Fibroblast of the aortic adventitia (primary cell): ENCODE results near the gene PTPRG. TPM values are rescaled to one million over a fixed set of nuclear protein-coding genes. Genes with fewer than 3 reads are reported as not detected.
A peak's percentile ranks its signal among the peaks of the same experiment; 100 is the strongest.

Source experiments
- DNase-seq: peaks from one replicate; pipeline ENCODE4 v3.0.0-alpha.2; 2010; ENCODE audit warnings: low read depth
- H3K4me3 ChIP-seq: 2 replicates; pipeline ENCODE4 v1.5.1; 2011; ENCODE audit warnings: low read depth, mild to moderate bottlenecking, control low read depth, low read length, moderate library complexity
- CTCF ChIP-seq: IDR thresholded peaks from 2 replicates; pipeline ENCODE4 v1.5.1; 2011; ENCODE audit warnings: mild to moderate bottlenecking, low read length, control low read depth, inconsistent platforms; ENCODE audit not compliant: insufficient read depth
- total RNA-seq: library from RNA; depleted of rRNA; stranded (reverse); fragments of >200 nt; gene quantifications from 2 replicates; pipeline ENCODE4 v1.2.3, GENCODE V29; 2012; ENCODE audit warnings: low replicate concordance

Gene PTPRG
- total RNA-seq, 1 donor = 52.0 TPM

GRCh38 chr3:61605589-61606175, 44.3 kb downstream of the PTPRG start:
- TF ChIP-seq CTCF = no peak
- no peak overlapping the region for H3K4me3 ChIP-seq
- DNase-seq = no peak

- no peak overlapping the region for H3K4me3 ChIP-seq
- no peak for DNase-seq
- TF ChIP-seq CTCF = no peak
These were observed 44.8 kb downstream of the PTPRG start for GRCh38 chr3:61606196-61606595.

- TF ChIP-seq CTCF = no peak
- no peak for DNase-seq
- H3K4me3 ChIP-seq = no peak overlapping the region
These were observed 46.7 kb downstream of the PTPRG start for GRCh38 chr3:61608072-61608471.

- TF ChIP-seq CTCF = no peak
- H3K4me3 ChIP-seq = no peak overlapping the region
- DNase-seq = no peak
These were observed 47.3 kb downstream of the PTPRG start for GRCh38 chr3:61608711-61609110.

- no peak for TF ChIP-seq CTCF
- no peak overlapping the region for H3K4me3 ChIP-seq
- no peak for DNase-seq
These were observed 48.9 kb downstream of the PTPRG start for GRCh38 chr3:61610316-61610715.

GRCh38 chr3:61612211-61613194, 51.1 kb downstream of the PTPRG start:
- no peak for TF ChIP-seq CTCF
- no peak overlapping the region for H3K4me3 ChIP-seq
- peak; percentile 22 for DNase-seq
